Activated naive CD8-positive, alpha-beta T cell (primary cell): Measurements from ENCODE around the gene GANAB.
A peak's percentile ranks its signal among the peaks of the same experiment; 100 is the strongest.
"Not testable (repeated sequence)": the region's sequence is repeated elsewhere in the genome, so short reads cannot be mapped to it uniquely, and the experiment has no call there.

Experiments used
- H3K27ac Mint-ChIP-seq: one replicate; pipeline ENCODE4 v1.8.0; 2021; ENCODE audit warnings: mixed read lengths
- H3K27me3 Mint-ChIP-seq: one replicate; pipeline ENCODE4 v1.8.0; 2021; ENCODE audit warnings: mixed read lengths
- H3K36me3 Mint-ChIP-seq: one replicate; pipeline ENCODE4 v1.8.0; 2021; ENCODE audit warnings: mixed read lengths
- H3K4me1 Mint-ChIP-seq: one replicate; pipeline ENCODE4 v1.8.0; 2021; ENCODE audit warnings: low read depth, mixed read lengths
- H3K4me3 Mint-ChIP-seq: one replicate; pipeline ENCODE4 v1.8.0; 2021; ENCODE audit warnings: mild to moderate bottlenecking, mixed read lengths
- H3K9me3 Mint-ChIP-seq: one replicate; pipeline ENCODE4 v1.8.0; 2021; ENCODE audit warnings: low read depth, mixed read lengths

The GANAB gene

DNA sequence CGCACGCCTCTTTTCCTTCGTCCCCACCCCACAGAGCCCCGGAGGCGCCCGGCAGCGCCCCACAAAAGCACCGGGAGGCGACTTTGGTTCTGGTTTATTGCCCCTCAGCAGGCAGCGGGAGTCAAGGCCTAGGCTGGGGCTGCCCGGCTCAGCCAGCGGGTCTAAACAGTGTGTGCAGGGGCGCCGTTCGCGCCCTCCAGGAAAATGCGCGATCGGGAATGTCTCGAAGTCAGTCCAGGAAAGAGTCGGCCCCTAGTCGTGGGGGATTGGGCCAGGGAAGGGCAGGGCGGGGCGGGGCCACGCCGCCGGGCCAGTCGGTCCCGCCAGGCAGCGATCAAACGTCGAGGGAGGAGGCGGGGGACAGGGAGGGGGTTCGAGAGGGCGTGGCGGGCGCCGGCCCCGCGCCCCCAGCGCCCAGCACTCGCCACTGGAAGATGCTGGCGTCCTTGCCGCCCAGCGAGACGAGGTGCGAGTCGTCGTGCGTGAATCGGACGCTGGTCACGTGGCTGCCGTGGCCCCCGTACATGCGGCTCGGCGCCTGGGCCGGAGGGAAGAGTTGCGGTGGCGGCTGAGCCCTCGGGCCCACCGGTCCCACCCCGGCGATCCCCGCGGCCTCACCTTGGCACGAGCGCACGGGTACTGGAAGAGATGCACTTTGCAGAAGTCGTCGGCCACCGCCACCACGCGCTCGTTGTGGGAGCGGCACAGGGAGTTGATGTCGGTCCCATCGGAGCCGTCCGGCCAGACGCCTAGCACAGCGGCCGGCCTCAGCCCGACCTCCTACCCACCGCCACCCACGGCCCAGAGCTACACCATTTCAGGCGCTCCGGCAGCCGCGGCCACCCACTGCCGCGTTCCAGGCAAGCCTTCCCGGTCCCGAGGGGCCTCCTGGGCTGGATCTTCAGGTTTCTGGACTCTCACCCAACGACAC lies 44.0 kb downstream of the GANAB start:
- Mint-ChIP-seq H3K27me3 (no peaks in the 10 kb centered on the region), H3K36me3 (peaks cover 27% of the 10 kb centered on the region), H3K27ac (peak overlapping the region; percentile 95), H3K4me3 (peak overlapping the region; percentile 93), H3K4me1 (peaks cover 53% of the 10 kb centered on the region), H3K9me3 (no peaks in the 10 kb centered on the region)

DNA sequence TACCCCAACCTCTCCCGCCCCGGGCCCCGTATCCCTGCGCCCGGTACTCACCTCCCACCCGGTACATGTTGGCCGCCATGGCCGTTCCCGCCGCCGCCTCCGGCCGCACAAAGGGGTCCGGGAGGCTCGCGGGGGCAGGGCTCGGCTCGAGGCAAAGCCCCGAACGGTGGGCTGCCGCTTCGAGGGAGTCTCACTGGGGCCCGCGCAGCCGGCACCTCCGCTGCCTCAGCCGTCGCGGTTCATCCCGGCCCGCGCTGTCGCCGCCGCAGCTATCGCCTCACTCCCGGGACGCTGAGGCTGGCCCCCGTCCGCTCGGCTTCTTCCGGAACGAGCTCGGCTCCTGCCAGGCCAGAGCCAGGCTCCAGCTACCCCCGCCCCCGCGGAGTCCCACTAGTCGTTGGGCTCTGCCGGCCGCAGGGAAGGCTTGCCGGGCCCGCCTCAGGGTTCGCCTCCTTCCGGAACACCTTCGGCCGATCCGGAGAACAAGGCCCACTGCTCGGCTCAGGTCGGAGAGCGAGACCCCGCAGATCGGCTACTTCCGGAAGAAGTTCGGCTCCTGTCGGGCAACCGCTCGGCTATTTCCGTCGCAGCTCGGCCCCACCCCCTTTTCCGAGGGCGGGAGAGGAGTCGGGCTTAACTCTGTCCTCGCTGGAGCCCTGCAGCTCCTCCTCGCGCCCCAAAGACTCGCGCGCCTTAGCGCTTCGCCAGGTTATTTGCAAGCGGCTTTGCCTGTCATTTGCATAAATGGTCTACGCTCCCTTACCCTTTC lies 44.9 kb downstream of the GANAB start, which contains the start of gene MTA2:
Gene MTA2 (minus strand): TSS at position 494 of the 769 bp plus-strand sequence. CDS start 415 bp downstream, at position 79.
- Mint-ChIP-seq H3K27me3 (no peaks in the 10 kb centered on the region), H3K9me3 (no peaks in the 10 kb centered on the region), H3K4me3 (peak within 1 kb of the TSS; percentile 93), H3K4me1 (peaks cover 55% of the 10 kb centered on the region), H3K36me3 (peaks cover 27% of the 10 kb centered on the region), H3K27ac (peak within 1 kb of the TSS; percentile 95)

DNA sequence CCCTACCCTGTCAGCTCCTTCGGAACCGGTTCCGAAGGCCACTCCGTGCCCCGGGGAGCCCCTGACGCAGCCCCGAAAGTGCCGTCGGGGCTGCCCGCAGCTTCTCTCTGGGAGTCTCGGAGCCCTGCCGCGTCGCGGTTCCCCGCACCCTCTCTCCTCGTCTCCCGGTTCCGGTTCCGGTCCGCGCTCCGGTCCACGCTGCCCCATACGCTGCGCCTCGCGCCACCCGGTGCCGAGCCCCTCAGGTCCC lies 45.4 kb downstream of the GANAB start:
- Mint-ChIP-seq H3K36me3 (peaks cover 25% of the 10 kb centered on the region), H3K9me3 (no peaks in the 10 kb centered on the region), H3K4me1 (peaks cover 53% of the 10 kb centered on the region)

DNA sequence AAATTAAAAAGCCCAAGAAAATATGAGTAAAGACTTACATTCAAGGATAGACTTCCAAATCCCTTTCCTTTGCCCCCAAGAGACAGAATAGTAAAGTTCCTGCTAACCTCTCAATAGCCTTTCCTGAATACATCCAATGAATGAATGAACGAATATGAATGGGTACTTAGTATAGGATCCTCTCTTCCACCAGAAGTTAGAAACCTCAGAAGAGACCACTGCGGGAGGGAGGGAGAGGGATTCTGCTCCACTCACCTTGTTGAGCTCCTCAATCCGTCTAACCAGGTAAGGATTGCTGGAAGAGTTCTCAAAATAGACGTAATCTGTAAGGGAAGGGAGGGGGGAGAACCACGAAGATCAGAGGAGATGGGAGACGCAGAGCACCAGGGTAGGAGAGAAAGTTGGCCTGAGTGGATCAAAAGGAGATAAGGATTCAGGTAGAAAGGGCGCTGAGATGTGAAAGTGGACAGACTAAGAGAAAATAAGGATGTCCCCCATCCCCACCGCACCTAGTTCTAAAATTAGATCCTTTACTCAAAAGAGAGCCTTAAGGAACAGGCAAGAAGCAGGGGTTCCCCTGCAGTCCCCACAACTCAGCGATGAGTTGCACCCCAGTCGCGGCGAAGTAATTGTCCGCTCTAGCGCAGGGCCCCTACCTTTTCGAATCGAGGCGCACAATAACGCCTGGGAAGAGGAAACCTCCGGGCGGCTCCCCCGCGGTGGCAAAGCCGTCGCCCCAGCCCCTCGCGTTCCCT lies 45.9 kb downstream of the GANAB start:
- H3K4me3 Mint-ChIP-seq = peak overlapping the region; percentile 93
- H3K4me1 Mint-ChIP-seq = peaks cover 53% of the 10 kb centered on the region
- H3K9me3 Mint-ChIP-seq = no peaks in the 10 kb centered on the region
- peak overlapping the region; percentile 95 for H3K27ac Mint-ChIP-seq
- H3K36me3 Mint-ChIP-seq = peaks cover 25% of the 10 kb centered on the region
- no peaks in the 10 kb centered on the region for H3K27me3 Mint-ChIP-seq

More for the DNA sequence above, 45.4 kb downstream of the GANAB start:
- no peaks in the 10 kb centered on the region for H3K27me3 Mint-ChIP-seq
- peak overlapping the region; percentile 93 for H3K4me3 Mint-ChIP-seq
- H3K27ac Mint-ChIP-seq = peak overlapping the region; percentile 95

DNA sequence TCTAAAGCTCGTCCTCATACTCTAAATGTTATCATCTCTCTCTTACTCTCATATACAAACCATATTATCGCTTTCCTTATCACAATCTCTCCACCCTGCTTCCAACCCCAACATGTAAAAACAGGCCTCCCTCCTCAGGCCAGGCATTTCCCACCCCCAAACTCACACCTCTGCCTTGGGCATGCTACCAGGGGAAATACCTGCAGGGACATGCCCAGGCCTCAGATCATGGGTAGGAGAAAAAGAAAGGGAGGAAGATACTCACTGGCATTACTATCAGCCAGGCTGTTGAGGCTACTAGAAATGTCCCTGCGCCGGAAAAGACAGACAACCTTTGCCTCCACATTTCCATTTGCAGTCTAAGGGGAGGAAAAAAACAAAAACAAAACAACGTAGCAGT lies 46.5 kb downstream of the GANAB start:
- H3K4me3 Mint-ChIP-seq = peak overlapping the region; percentile 93
- no peaks in the 10 kb centered on the region for H3K9me3 Mint-ChIP-seq
- H3K36me3 Mint-ChIP-seq = peaks cover 25% of the 10 kb centered on the region
- H3K4me1 Mint-ChIP-seq = peaks cover 52% of the 10 kb centered on the region
- H3K27me3 Mint-ChIP-seq = no peaks in the 10 kb centered on the region
- peak overlapping the region; percentile 95 for H3K27ac Mint-ChIP-seq

DNA sequence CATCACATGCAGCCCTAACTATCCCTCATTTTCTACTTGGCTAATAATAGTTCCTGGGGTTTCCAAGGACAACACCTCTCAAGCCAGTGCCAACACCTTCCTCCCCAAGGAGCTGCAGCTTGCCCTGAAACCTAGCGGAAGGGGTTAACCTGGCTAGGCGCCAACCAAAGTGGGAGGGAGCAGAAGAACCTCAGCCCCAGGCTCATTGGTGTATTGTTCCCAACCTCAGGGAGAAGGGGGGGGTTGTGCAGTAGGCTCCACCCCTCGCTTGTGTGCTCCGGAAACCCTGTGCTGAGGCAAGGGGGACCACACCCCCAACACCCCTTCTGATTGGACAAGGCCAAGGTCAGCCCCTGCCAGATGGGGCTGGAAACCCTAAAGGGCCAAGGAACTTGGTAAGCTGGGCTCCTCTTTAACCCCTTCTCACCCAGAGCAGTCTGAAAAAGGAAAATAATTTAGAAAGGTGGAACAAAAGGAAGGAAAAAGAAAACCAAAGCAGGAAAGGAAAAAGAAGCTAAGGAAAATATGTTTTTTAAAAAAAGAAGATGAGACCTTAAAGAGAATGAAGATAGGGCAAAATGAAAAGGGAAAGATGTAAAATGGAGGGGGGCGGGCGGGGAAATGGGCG lies 47.2 kb downstream of the GANAB start:
- Mint-ChIP-seq H3K4me3 (peak overlapping the region; percentile 93), H3K9me3 (no peaks in the 10 kb centered on the region), H3K27ac (peak overlapping the region; percentile 95), H3K4me1 (peaks cover 58% of the 10 kb centered on the region), H3K36me3 (peaks cover 25% of the 10 kb centered on the region), H3K27me3 (no peaks in the 10 kb centered on the region)

DNA sequence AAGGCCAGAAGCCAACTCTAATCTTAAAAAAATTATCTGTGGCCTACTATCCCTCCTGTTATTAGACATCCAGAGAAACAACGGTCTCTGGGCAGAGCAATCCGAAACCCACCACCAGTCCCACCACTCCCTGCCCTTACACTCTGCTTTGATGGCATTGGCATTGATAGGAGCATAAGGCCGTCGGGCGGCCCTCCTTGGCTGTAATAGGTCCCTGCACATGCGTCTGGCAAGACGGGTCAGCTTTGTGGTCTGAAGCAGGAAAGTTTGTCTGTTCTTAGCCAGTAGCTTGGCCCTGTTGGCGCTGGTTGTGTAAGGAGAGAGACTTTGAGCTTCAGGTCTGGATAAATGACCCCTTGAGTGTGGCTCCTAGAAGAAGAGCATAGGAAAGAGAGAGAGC lies 51.3 kb downstream of the GANAB start:
- Mint-ChIP-seq H3K4me1 (peaks cover 60% of the 10 kb centered on the region), H3K27ac (no peak overlapping the region), H3K9me3 (no peaks in the 10 kb centered on the region), H3K27me3 (no peaks in the 10 kb centered on the region), H3K4me3 (no peak overlapping the region), H3K36me3 (peaks cover 18% of the 10 kb centered on the region)

DNA sequence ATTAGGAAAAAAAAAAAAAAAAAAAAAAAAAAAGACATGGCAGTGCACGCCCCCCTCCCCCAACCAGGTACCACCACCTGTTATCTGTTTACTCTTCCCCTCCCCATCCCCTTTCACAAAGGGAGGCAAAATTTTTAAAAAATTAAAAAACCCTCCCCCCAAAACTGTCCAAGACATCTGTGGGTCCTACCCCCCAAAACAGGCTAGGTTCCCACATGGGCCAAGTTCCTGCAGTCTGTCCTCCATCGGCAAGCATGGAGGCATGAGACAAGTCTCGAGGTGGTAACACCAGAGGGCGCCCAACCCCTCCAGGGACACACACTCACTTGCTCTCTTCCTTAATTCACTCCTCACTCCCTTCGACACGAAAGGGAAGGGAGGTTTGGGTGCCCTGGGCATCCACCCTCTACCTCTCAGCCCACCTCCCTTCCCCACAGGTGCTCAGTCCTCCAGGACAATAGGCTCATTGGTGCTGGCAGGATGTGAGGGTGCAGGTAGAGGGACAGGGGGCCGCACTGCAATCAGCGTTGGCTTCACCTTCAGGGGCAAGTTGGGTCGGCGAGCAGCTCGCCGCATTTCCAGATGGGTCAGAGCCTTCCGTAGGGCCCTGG lies 52.9 kb downstream of the GANAB start:
- Mint-ChIP-seq H3K4me1 (peaks cover 52% of the 10 kb centered on the region), H3K9me3 (no peaks in the 10 kb centered on the region), H3K36me3 (peaks cover 8% of the 10 kb centered on the region), H3K27ac (peak overlapping the region; percentile 90), H3K27me3 (no peaks in the 10 kb centered on the region), H3K4me3 (peak overlapping the region; percentile 82)

DNA sequence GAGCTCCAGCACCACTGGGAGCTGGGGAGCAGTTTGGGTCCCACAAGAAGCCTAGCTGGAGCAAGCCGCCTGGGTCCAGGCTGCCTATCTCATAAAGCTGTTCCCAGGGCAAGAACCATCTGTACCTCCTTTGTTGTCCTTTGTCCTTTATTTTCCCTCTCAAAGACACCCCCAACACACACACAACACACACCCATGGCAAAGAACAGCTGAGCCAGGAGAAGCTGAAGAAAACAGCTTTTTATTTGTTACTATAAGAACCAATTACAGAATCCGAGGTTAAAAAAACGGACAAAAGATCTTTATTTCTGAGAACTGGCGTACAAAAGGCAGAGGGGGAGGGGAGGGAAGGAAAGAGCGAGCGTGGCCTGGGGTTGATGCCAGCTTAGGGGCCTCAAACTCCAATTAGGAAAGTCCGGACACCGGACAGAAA lies 53.4 kb downstream of the GANAB start:
- no peaks in the 10 kb centered on the region for H3K9me3 Mint-ChIP-seq
- no peaks in the 10 kb centered on the region for H3K27me3 Mint-ChIP-seq
- H3K4me3 Mint-ChIP-seq = peak overlapping the region; percentile 95
- peak overlapping the region; percentile 91 for H3K27ac Mint-ChIP-seq
- peaks cover 49% of the 10 kb centered on the region for H3K4me1 Mint-ChIP-seq
- H3K36me3 Mint-ChIP-seq = peaks cover 8% of the 10 kb centered on the region

DNA sequence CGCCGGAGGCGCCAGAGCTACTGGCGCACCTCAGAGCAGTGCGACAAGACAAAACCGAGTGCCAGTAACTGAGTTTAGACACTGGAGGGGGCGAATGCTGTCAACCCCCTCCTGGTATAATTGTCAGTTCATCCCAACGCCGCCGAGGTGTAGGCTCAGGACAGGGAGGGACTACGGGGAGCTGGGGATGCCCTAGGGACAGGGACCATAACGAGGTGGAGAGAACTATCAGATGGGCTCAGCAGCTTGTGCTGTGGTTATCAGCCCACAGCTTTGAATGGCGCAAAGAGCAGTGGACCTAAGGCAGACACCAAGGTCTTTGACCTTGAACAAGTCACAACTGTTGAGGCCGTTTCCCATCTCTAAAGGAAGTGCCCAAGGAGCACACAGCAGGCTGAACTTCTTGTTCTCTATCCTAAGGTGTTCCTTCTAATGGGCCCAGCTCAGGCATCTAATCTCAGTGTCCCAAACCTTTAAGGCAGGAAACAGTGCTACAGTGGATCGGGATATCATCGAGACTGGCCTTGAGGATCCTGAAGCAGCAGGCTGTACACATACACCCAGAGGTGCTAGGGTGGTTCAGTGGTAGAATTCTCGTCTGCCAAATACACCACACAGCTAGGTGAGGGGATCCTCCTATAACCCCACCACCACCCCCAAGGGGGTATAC lies 54.1 kb downstream of the GANAB start:
- no peaks in the 10 kb centered on the region for H3K27me3 Mint-ChIP-seq
- H3K4me3 Mint-ChIP-seq = peak overlapping the region; percentile 95
- H3K9me3 Mint-ChIP-seq = no peaks in the 10 kb centered on the region
- H3K36me3 Mint-ChIP-seq = peaks cover 5% of the 10 kb centered on the region
- H3K27ac Mint-ChIP-seq = peak overlapping the region; percentile 91
- peaks cover 48% of the 10 kb centered on the region for H3K4me1 Mint-ChIP-seq

DNA sequence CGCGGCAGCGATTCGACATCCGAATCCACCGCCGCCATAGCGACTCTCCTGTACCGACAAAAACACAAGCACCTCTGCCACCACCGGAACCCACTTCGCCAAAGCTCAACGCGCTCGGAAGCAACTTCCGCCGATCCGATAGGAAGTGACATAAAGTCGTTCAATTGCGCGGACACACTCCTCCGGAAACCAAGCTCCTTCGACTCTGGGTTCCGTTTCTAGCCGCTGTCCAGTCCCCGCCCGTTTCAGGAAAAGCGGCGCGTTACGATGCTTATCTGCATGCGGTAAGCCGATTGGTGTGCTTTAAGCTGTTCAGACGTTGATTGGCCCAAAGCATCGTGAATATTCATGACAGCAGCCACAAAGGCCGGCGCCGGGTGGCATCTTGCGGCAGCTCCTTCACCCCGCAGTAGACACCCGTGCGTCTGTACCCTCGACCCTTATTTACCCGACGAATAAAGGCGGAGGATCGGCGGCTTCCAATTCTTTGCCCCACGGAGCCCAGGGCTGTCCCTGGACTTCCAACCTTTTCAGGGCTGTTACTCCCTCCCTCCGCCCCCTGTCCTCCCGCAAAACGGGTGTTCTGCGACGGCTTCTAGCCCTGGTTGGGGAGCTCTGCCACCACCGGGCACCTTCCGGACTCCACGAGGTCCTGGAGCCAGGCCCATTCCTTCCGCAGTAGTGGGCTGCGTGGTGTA lies 54.8 kb downstream of the GANAB start, which contains the start of gene TUT1:
Gene TUT1 (minus strand): TSS at position 76 of the 698 bp plus-strand sequence. CDS start 38 bp downstream, at position 38.
- H3K27me3 Mint-ChIP-seq = no peaks in the 10 kb centered on the region

DNA sequence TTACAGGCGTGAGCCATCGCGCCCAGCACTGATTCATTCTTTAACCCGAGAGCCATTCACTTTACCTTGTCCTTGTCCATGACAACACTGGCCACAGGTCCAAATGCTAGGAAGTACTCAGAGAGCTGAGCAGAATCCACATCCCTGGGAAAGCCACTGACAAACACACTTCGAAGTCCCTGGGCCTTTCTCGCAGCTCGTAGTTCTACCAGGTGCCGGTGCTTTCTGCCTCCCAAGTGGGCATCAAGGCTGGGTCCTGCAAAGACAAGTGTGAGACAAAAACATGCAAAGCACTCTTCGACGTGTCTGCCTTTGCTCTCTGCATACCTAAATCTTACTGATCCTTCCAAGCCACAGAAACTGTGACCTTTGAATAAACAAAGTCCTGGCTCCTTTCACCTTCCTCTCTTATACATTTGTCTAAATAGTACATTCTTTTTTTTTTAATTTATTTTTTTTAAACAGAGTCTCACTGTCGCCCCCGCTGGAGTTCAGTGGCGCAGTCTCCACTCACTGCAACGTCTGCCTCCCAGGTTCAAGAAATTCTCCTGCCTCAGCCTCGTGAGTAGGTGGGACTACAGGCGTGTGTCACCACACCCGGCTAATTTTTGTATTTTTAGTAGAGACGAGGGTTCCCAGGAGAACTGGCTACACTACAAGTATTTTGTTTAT lies 57.3 kb downstream of the GANAB start:
- no peaks in the 10 kb centered on the region for H3K9me3 Mint-ChIP-seq
- H3K4me3 Mint-ChIP-seq = peak overlapping the region; percentile 95
- peaks cover 39% of the 10 kb centered on the region for H3K4me1 Mint-ChIP-seq
- H3K36me3 Mint-ChIP-seq = peaks cover 5% of the 10 kb centered on the region
- H3K27me3 Mint-ChIP-seq = no peaks in the 10 kb centered on the region
- H3K27ac Mint-ChIP-seq = peak overlapping the region; percentile 91

More for the DNA sequence above, 54.8 kb downstream of the GANAB start, which contains the start of gene TUT1:
- Mint-ChIP-seq H3K36me3 (peaks cover 5% of the 10 kb centered on the region), H3K4me1 (peaks cover 45% of the 10 kb centered on the region), H3K27ac (peak within 1 kb of the TSS; percentile 91), H3K9me3 (no peaks in the 10 kb centered on the region), H3K4me3 (peak within 1 kb of the TSS; percentile 95)

DNA sequence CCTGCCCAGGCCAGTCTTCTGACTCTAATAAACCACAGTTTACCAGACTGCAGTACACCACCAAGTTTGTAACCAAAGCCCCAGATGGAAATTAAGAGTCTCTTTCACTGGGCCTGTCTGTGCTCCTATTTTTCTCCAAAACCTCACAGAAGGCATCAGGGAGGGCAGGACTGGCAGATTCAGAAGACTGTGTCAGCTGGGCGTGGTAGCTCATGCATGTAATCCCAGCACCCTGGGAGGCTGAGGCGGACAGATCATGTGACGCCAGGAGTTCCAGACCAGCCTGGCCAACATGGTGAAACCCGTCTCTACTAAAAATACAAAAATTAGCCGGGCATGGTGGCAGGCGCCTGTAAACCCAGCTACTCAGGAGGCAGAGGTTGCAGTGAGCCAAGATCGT lies 61.1 kb downstream of the GANAB start:
- H3K4me3 Mint-ChIP-seq, H3K27ac Mint-ChIP-seq, H3K36me3 Mint-ChIP-seq, H3K27me3 Mint-ChIP-seq, H3K9me3 Mint-ChIP-seq: not testable (repeated sequence)
- peaks cover 24% of the 10 kb centered on the region for H3K4me1 Mint-ChIP-seq
